GM12872 (cell line): ENCODE results near the gene MMP24.

Experiments
- CTCF ChIP-seq: IDR thresholded peaks from 3 replicates; pipeline ENCODE4 v1.5.1; 2011; ENCODE audit warnings: low read depth, mild to moderate bottlenecking, low read length, moderate library complexity; ENCODE audit not compliant: insufficient read depth

MMP24 gene

GRCh38 chr20:35279040-35279439 is 52.5 kb downstream of the MMP24 start:
- no peak for TF ChIP-seq CTCF

- TF ChIP-seq CTCF: no peak
Observed at GRCh38 chr20:35279533-35280174, 53.2 kb downstream of the MMP24 start.

- TF ChIP-seq CTCF: no peak
Observed at GRCh38 chr20:35280523-35280922, 54.0 kb downstream of the MMP24 start.

GRCh38 chr20:35281506-35282101 is 55.1 kb downstream of the MMP24 start:
- no peak for TF ChIP-seq CTCF

- no peak for TF ChIP-seq CTCF
Observed at GRCh38 chr20:35283441-35284266, 57.2 kb downstream of the MMP24 start.

- TF ChIP-seq CTCF: no peak
Observed at GRCh38 chr20:35284267-35284991, 57.9 kb downstream of the MMP24 start, which contains the start of gene EIF6. EIF6 (minus strand) TSS chr20:35284772; CDS start chr20:35284487, 285 bp downstream.
